GM19324 (cell line): ENCODE measurements around the gene NPTXR.
"Not testable (repeated sequence)": the region's sequence is repeated elsewhere in the genome, so short reads cannot be mapped to it uniquely, and the experiment has no call there.

Experiments
- ATAC-seq: cut with Tn5 transposase; IDR thresholded peaks from one replicate; pipeline ENCODE4 v1.9.1; 2021; ENCODE audit warnings: mild to moderate bottlenecking, moderate library complexity; ENCODE audit not compliant: unreplicated experiment, low FRiP score

NPTXR gene

GRCh38 chr22:38869663-38870062 lies 25.8 kb upstream of the NPTXR start:
- ATAC-seq, result no peak

- no peak for ATAC-seq
Measured at GRCh38 chr22:38868886-38869381, 25.1 kb upstream of the NPTXR start.

DNA sequence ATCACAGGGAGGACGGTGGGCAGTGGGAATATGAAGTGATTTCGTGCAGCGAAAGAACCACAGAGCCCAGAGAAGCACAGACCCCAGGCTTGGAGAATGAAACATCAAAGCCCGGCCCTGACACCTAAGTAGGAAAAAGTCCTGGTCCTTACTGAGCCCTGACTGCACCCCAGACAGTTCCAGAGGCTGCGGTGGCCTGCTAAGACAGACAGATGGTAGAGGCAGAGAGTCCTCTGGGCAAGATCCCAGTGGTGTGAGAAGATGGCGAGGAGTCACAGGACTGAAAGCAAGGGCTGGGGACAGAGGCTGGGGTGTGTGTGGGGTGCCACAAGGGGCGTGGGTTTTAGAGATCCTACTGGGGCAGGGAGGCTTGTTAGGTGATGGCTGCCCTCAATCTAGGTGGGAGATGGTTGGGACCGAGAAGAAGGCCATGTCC lies 24.5 kb upstream of the NPTXR start:
- no peak for ATAC-seq

GRCh38 chr22:38867471-38868285 lies 23.9 kb upstream of the NPTXR start:
- ATAC-seq, result no peak

- ATAC-seq, result no peak
Measured at GRCh38 chr22:38867124-38867455, 23.3 kb upstream of the NPTXR start.

DNA sequence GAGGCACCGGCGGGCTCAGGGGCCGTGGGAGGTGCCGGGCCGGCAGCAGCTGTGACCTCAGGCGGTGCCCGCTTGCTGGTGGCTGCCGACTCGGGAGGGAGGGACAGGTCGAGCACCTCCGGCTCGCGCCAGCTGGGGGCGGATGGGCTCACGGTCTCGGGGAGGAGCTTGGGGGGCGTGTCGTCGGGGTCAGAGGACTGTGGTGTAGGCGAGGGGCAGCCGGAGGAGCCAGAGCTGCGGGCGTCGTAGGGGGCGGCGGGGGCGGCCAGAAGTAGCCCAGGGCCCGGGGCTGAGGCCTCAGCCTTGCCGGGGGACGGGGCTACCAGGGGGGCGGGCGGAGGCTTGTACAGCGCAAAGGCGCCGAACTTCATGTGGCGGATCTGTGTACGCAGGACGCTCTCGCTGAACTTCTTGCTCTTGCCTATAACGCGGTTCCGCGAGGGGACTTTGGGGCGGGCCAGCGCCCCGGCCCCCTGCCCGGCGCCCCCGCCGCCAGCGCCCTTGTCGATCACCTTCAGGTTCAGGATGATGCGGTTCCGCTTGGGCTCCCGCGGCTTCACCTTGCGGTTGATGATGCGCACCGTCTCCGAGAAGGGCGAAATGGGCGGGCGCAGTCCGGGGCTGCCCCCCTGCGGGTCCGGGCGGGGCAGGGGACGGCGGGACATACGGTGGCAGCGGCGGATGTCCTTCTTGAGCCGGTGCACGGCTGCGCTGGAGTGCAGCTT lies 22.7 kb upstream of the NPTXR start:
- no peak for ATAC-seq

- no peak for ATAC-seq
Measured at GRCh38 chr22:38866024-38866398, 22.2 kb upstream of the NPTXR start.

DNA sequence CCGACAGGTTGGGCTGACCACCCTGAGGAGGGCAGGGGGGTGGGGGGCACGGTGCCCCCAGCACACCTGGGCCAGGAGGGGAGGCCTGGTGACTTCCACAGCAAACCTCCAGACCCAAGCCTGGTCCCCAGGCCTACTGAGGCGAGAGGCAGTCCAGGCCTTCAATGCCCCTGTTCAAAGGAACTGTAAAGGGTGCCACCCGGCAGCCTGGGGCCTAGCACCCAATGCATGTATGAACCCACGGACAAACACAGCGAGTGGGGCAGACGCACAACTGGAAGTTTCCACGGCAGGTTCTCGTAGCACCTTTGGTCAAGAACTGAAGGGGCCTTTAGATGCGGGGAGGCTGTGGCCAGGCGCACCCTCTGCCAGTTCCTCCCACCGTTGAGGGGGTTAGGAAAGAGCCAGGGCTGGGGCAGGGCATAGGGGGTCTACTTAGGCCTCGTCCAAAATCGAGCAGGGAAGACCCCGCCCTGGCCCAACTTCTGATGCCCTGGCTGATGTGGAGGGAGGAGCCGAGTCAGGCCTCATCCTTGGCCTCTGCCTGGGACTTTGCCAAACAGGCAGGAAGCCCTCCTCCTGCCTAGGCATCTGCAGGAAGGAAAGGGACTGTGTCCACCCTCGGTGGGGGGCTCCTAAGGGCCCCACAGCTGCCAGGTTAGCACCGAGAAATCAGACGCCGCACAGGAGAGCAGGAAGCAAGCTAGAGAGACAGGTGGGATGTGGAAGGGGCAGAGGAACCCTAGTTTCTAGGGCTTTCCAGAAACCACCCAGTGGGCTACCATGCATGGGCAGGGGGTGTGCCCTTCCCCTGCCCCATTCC lies 21.6 kb upstream of the NPTXR start:
- no peak for ATAC-seq

GRCh38 chr22:38864361-38865191 lies 20.7 kb upstream of the NPTXR start:
- ATAC-seq, result no peak

- no peak for ATAC-seq
Measured at GRCh38 chr22:38863531-38864131, 19.8 kb upstream of the NPTXR start.

DNA sequence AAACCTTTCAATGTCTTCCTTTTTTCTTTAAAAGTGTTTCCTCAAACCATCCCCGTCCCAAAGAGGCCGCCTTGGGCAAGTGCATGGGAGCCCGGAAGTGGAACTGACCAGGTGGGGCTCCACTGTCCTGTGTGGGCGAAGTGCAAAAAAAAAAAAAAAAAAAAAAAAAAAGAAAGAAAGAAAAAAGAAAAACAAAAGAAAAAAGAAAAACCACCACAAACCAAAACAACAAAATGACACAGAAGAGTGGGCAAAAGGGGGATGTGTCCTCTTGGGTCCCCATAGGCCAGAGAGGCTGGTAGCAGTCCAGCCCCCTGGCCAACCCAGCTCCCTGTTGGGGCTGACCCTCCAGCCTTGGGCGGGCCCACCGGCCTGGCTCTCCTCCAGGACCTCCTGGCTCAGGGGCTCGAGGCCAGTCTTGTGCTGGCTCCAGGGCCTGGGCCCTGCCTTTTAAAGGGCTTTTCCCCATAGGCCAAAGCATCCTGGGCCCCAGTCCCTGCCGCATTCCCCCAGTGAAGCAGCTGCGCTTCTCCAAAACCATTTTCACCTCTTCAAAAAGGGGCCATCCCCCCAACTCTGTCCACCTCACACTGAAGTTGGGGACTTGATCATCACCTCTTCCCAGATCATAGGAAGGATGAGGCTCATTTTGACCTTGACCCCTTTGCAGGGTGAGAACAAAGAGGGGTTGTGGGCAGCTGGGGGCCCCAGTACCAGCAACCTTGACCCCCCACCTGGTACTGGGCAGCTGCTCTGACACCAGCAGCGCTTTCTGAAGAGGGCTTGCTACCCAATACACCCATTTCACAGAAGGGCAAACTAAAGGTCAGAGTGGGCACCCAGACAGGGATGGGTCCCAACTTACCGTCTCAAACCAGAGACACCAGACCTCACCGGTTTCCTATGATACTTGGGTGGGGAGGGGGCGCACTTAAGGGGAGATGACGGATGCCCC lies 18.8 kb upstream of the NPTXR start:
- no peak for ATAC-seq

DNA sequence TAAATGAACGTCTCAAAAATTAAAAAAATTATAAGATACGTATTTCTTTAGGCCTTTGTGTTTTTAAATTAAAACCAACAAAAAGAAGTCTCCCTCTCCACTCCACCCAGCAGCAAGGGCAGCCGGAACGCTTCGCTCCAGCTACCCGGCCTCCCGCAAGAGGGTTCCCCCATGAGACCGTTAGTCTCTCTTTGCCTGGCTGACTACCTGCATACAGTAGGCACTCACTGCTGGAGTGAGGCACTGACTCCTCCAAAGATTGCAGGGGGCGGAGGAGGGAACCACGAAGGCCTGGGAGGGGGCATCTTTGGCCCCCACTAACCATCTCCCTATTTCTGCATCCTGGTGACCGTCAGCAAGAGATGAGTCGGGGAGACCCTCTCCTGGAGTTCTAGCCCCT lies 18.1 kb upstream of the NPTXR start:
- ATAC-seq, result no peak

DNA sequence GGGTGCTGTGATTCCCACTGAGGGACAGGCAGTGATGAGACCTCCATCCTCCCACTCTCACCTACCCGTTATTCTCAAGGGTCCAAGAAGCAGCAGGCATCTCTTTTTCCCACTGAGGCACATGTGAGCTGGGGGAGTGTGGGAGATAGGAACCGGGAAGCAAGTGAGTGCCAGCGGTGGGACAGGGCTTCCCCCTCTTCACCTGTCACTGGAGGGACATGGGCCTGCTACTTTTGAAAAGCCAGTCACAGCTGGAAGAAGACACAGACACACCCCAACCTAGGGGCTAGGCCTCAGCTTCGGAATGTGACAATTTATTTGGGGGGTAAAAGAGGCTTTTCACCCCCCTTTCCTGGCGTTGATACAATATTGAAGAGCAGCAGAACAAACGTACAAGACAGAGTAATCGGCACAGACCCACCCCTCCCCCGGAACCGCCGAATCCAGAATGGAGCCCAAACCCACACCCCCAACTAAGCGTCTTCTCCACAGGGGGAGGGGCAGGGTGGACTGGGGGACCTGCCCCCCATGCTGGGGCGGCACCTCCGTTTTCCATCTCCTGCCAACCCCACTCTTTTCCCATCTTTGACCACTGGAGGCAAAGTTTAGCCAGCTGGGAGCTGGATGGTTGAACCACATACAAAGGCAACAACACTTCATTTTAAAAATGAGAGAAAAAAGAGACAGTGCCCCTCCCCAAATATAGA lies 17.5 kb upstream of the NPTXR start:
- ATAC-seq, result no peak

DNA sequence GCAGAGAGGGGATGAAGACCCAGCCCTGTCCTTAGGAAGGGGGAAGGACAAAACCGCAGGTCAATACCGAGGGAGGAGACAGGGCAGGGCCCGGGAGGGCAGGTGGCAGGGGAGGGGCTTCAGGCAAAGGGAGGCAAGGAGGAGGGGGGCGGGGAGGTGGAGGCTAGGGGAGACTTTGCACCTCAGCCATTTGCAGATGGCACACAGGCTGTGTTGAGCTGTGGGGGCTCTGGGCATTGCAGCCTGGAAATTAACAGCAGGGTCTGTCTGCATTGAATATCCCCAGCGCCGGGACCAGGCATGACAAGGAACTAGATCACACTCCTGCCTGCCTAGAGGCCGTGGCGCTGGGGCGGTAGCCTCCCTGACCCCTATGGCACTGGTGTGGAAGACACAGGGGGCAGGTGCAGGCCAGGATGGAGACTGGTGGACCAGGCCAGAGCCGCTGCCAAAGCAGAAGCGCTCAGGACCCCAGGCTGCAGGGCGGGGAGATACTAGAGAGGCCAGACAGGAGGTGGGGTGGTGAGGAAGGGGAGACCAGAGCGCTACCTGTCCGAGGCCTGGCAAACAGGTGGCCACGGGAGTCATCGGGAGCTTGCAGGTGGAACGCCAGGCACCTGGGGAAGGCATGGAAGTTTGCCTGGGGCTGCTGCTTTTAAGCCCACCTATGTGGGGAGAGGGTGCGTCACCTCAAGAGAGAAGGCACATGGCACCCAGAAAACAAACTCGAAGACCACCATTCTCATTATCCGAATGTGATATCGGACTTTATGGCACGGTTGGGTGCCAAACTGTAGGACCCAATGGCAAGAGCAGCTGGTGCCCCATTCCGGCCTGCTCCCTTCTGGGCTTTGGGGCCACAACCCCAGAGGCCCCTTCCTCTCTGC lies 16.7 kb upstream of the NPTXR start:
- ATAC-seq, result no peak

DNA sequence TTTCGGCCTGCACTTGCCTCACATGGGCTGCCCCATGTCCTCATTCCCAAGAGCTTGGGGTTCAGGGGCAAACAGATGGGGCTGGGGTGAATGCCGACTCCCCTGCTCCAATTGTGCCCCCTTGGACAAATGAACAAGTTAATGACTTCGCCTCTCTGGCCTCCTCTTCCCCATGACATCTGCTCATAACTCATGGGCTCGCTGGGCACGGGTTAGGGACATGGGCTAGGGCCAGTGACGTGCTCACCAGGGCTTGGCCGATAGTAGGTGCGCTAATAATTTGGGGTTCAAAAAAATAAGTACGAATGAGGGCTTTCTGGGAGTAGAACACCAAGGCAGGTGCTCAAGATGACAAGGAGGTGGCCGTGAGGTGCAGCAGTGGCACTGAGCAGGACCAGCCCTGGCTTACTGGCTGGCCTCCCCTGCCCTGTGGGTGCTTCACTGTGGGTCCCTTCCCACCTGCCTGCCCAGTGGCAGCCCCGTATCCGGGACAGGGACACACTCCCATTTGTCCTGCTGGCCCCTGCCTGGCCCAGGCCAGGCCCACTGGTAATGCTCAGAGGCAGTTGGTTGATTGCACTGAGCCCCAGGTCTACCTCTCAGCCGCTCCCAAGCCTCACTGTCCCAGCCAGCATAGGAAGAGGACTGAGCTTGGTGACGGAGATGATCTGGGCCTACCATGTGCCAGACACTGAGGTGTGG lies 15.9 kb upstream of the NPTXR start:
- no peak for ATAC-seq

DNA sequence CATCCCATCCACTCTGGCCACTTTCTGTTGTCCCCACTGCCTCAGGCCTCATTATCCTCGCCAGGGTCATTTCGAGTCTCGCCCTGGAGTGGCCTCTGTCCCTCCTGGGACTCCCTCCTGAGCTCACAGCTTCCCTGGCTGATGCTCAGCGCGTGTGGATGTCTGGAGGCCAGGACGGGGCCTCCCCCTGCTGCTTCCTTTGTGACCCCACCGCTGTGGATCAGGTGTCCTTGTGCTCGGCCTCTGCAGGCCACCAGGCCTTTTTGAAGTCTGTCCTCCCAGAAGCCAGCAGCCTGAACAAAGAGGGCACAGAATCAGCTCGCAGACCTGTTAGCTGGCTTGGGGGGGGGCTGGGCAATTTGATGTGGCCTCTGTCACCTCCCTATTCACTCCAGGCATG lies 14.7 kb upstream of the NPTXR start:
- no peak for ATAC-seq

DNA sequence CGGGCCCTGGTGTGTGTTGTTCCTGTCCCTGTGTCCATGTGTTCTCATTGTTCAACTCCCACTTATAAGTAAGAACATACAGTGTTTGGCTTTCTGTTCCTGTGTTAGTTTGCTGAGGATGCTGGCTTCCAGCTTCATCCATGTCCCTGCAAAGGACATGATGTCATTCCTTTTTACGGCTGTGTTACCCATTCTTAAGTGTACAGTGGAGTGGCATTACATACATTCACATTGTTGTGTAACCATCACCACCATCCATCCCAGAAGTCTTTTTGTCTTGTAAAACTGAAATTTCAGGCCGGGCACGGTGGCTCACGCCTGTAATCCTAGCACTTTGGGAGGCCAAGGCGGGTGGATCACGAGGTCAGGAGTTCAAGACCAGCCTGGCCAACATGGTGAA lies 10.6 kb upstream of the NPTXR start:
- ATAC-seq, result not testable (repeated sequence)
